Adrenal gland (tissue), 12 donors: ENCODE measurements around the gene DNAH12. TPM values are rescaled to one million over a fixed set of nuclear protein-coding genes. Genes with fewer than 3 reads are reported as not detected.
A peak's percentile ranks its signal among the peaks of the same experiment; 100 is the strongest.

Source experiments
- DNase-seq, 7 donors: peaks; one replicate each; pipeline ENCODE4 v3.0.0-alpha.2; 2019 to 2020
- H3K27ac ChIP-seq, 5 donors: fragments of 200-600 bp; sonication (generic) in 4 of 5; 1 replicate in 3 of 5; 2 replicates in 2 of 5; pipeline versions ENCODE4 v1.5.1 to v1.8.0; 2016 to 2020; ENCODE audit warnings: mild to moderate bottlenecking in 1 of 5
- H3K27me3 ChIP-seq: fragments of 200-600 bp; 2 replicates; pipeline ENCODE4 v1.8.0; 2021
- H3K36me3 ChIP-seq, 2 donors: fragments of 200-600 bp; replicated peaks in 1 of 2; 1 replicate in 1 of 2; 2 replicates in 1 of 2; pipeline versions ENCODE4 v1.5.1 to v1.8.0; 2018 to 2022
- H3K4me1 ChIP-seq, 2 donors: fragments of 200-600 bp; replicated peaks in 1 of 2; 1 replicate in 1 of 2; 2 replicates in 1 of 2; pipeline versions ENCODE4 v1.5.1 to v1.8.0; 2018 to 2021
- H3K4me3 ChIP-seq, 4 donors: fragments of 200-600 bp; sonication (generic) in 3 of 4; one replicate each; pipeline ENCODE4 v1.5.1; 2016 to 2018
- H3K9me3 ChIP-seq, 3 donors: fragments of 200-600 bp; sonication (generic) in 1 of 3; replicated peaks in 1 of 3; 1 replicate in 2 of 3; 2 replicates in 1 of 3; pipeline versions ENCODE4 v1.5.1 to v1.8.0; 2016 to 2021
- POLR2A ChIP-seq, 2 donors: fragments of 450-650 bp; IDR thresholded peaks; one replicate each; pipeline ENCODE4 v1.6.1; 2017; ENCODE audit warnings: antibody characterized with exemption in 2 of 2, mild to moderate bottlenecking in 2 of 2, moderate library complexity in 1 of 2
- WGBS, 4 donors: extraction: QIAGEN DNeasy Blood & Tissue Kit in 2 of 4; methylation state at CpG; one replicate each; pipeline versions ENCODE4 v1.1.5 to v1.1.7; 2013 to 2017; 5-methylcytosine and 5-hydroxymethylcytosine counted together
- intact Hi-C, 2 donors: fragments of 100-400 bp; cut with DNase I; formaldehyde crosslinking; loops; one replicate each; pipeline versions ENCODE4 v1.14.1 to v1.15.0; 2022 to 2023
- polyA plus RNA-seq, 3 donors: library from polyadenylated mRNA; stranded (reverse); fragments of 200-250 nt in 2 of 3; fragments of 350-450 nt in 1 of 3; fragmentation: Illumina TruSeq in 1 of 3; extraction: RNeasy Lipid Tissue Mini Kit (QIAGEN cat#74804) in 1 of 3; gene quantifications; one replicate each; pipeline ENCODE4 v1.2.3, GENCODE V29; 2013 to 2014
- small RNA-seq, 2 donors: library from RNA; depleted of rRNA; stranded (forward); fragments of <200 nt; gene quantifications; one replicate each; pipeline ENCODE3, GENCODE V24; 2016
- total RNA-seq, 9 donors: library from RNA; depleted of rRNA in 4 of 9; stranded (reverse); fragments of >200 nt in 4 of 9; fragments of 120-200 nt in 1 of 9; fragmentation: NEBNext Ultra II Directional in 1 of 9; extraction: Animal tissue kit (Norgen Biotek cat#: 25700) in 1 of 9; gene quantifications; one replicate each; pipeline versions ENCODE4 v1.1.0 to v1.2.4, GENCODE V29; 2013 to 2023
- TF ChIP-seq, protein P1 (sequence below), 6 experiments: fragments of 450-650 bp in 4 of 6; fragments of 200-600 bp in 2 of 6; sonication (generic) in 1 of 6; IDR thresholded peaks; 1 replicate in 5 of 6; 2 replicates in 1 of 6; pipeline versions ENCODE4 v1.5.1 to v1.8.0; 2016 to 2021; ENCODE audit warnings: antibody characterized with exemption in 6 of 6, mild to moderate bottlenecking in 2 of 6, moderate library complexity in 1 of 6
- donor health status: healthy with polysubstance abuse.
- donor health status: Bipolar disorder and iron deficiency.
- donor health status: DM: yes; HTN: yes; CAD: no.
- donor health status: DM: no; HTN: no; CAD: no.
- donor health status: DM: no; HTN: no; CAD: no.
- donor health status: DM: yes; HTN: yes; CAD: no.

DNAH12 gene
- total and polyA plus RNA-seq, 12 donors, result 0.16 to 1.8 (median 0.58) TPM

DNA sequence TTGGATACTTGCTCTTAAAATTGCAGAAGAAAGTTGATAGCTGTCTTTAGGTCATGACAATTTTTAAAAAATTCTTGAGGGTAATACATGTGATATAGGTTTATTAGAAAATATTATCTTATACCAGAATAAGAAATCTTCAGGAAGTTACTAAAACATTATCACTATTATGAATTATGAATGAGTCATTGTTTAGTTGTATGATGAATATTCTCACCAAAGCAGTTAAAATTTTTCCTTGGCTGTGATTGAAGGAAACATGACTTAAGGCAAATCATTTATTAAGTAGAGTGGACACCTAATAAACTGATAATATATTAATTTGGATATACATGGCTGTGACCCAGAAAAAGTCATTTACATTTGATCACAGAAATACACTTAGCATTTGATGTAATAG is 286.5 kb downstream of the DNAH12 start:
- Histone ChIP-seq H3K36me3 (peaks cover 0 to 56% of the 10 kb centered on the region in 2 donors), H3K4me3 (no peak overlapping the region), H3K9me3 (no peaks in the 10 kb centered on the region), H3K27me3 (no peaks in the 10 kb centered on the region), H3K4me1 (peaks cover 0 to 3% of the 10 kb centered on the region in 2 donors), H3K27ac (no peak overlapping the region)
- TF ChIP-seq, protein P1, sequence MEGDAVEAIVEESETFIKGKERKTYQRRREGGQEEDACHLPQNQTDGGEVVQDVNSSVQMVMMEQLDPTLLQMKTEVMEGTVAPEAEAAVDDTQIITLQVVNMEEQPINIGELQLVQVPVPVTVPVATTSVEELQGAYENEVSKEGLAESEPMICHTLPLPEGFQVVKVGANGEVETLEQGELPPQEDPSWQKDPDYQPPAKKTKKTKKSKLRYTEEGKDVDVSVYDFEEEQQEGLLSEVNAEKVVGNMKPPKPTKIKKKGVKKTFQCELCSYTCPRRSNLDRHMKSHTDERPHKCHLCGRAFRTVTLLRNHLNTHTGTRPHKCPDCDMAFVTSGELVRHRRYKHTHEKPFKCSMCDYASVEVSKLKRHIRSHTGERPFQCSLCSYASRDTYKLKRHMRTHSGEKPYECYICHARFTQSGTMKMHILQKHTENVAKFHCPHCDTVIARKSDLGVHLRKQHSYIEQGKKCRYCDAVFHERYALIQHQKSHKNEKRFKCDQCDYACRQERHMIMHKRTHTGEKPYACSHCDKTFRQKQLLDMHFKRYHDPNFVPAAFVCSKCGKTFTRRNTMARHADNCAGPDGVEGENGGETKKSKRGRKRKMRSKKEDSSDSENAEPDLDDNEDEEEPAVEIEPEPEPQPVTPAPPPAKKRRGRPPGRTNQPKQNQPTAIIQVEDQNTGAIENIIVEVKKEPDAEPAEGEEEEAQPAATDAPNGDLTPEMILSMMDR (IDR thresholded peaks at IDR 0.05), result no peak
- TF ChIP-seq POLR2A (IDR thresholded peaks at IDR 0.05), result no peak
- DNase-seq, result no peak
- intact Hi-C loops, result no loop called here

DNA sequence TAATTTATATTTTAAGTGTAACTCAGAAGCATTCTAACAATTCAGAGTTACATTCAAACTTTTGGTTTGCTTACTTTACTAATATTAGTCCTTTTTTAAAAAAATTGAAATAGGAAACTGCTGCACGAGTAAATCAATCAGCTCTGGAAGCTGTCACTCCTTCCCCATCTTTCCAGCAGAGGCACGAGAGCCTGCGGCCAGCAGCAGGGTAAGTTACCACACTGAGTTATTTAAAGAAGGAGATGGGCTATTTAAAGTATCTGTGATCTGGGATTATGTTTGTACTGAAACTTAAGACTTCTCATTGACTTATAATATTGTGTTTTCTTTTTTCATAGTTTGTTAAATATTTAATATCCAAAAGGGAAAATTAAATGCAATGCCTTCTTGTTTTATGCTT is 287.3 kb downstream of the DNAH12 start:
- DNase-seq, result no peak
- Histone ChIP-seq H3K4me3 (no peak overlapping the region), H3K27me3 (no peaks in the 10 kb centered on the region), H3K27ac (no peak overlapping the region), H3K9me3 (no peaks in the 10 kb centered on the region), H3K36me3 (peaks cover 0 to 53% of the 10 kb centered on the region in 2 donors), H3K4me1 (peaks cover 0 to 11% of the 10 kb centered on the region in 2 donors)
- WGBS, 4 donors, result 83 to 88% (median 85%) methylated on average over 3 of the region's 3 CpGs
- intact Hi-C loops, result no loop called here
- TF ChIP-seq, protein P1 (IDR thresholded peaks at IDR 0.05), result no peak
- no peak for TF ChIP-seq POLR2A (IDR thresholded peaks at IDR 0.05)

DNA sequence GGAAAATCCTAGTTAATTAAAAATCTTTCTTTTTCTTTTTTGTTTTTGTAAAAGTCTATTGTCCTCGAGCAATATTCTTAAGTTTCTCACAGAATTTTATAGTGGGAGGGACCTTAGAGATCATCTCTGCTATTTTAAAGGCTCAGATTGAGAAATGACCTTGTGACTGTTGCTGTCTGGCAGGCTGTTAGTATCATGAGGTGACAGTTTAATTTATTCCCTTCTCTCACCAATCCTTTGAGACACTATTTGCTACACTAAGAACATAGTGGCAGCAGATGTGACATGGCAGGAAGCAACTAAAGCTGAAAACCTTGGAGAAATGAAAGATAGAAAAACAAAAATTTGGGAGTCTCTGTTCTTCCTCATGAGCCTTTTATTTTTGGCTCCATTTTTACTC is 291.7 kb downstream of the DNAH12 start:
- Histone ChIP-seq H3K36me3 (peaks cover 0 to 21% of the 10 kb centered on the region in 2 donors), H3K27me3 (no peaks in the 10 kb centered on the region), H3K27ac (no peak overlapping the region), H3K4me3 (no peak overlapping the region), H3K9me3 (no peaks in the 10 kb centered on the region), H3K4me1 (peaks cover 0 to 13% of the 10 kb centered on the region in 2 donors)
- TF ChIP-seq POLR2A (IDR thresholded peaks at IDR 0.05), result no peak
- TF ChIP-seq, protein P1 (IDR thresholded peaks at IDR 0.05), result no peak
- WGBS, 4 donors, result 31 to 50% (median 46%) methylated on average over 1 of the region's 1 CpG
- intact Hi-C loops, result no loop called here
- DNase-seq, result peak in 1 of 7 donors; percentile 10

DNA sequence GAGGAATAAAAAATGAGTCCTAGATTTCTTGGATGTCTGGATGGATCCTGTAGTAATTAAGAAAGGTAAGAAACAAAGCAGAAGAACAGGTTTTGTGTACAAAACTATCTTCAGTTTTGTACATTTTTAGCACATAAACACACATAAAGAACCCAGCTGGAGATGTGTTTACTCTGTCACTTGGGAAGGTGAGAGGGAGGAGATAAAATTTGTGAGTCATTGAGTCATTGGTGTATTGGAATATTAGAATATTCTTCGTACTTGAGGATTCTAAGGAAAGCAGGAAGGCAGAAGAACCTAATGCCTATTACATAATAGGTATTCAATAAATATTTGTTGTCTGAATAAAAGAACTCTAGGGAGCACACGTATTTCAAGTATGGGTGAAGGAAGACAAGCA is 299.2 kb downstream of the DNAH12 start:
- DNase-seq, result no peak
- TF ChIP-seq, protein P1 (IDR thresholded peaks at IDR 0.05), result no peak
- no peak for TF ChIP-seq POLR2A (IDR thresholded peaks at IDR 0.05)
- no peak overlapping the region for H3K27ac ChIP-seq
- 86 to 93% (median 89%) methylated on average over 2 of the region's 2 CpGs for WGBS, 4 donors
- H3K4me1 ChIP-seq, result no peaks in the 10 kb centered on the region
- H3K4me3 ChIP-seq, result no peak overlapping the region
- H3K36me3 ChIP-seq, result peaks cover 0 to 63% of the 10 kb centered on the region in 2 donors
- no peaks in the 10 kb centered on the region for H3K9me3 ChIP-seq
- H3K27me3 ChIP-seq, result no peaks in the 10 kb centered on the region
- intact Hi-C loops, result no loop called here

Small RNA genes lying within 50 kb of the gene (small RNA-seq; reads per million reads assigned to genes)
- gene RF00019 (0 reads per million in 2 donors), gene RNU6-108P (0 reads per million in 2 donors), gene RNU6-1181P (0 reads per million in 2 donors), gene RNU6-483P (0 reads per million in 2 donors)

Other genes starting within 250 kb of the DNAH12 start
- gene PDE12, start 11.9 kb upstream of the DNAH12 start, total RNA-seq, result 10 to 100 TPM; 19.4 to 42.3 (median 28.5) TPM
- 10 to 100 TPM in 1 of 3 donors, 1 to 10 TPM in 2; 3.0 to 25.1 (median 3.4) TPM for gene PDE12, start 11.9 kb upstream of the DNAH12 start, polyA plus RNA-seq
- 100 to 1,000 TPM; 112 to 283 (median 169) TPM for gene ARF4, start 53.0 kb upstream of the DNAH12 start, total RNA-seq
- 100 to 1,000 TPM in 2 of 3 donors, 10 to 100 TPM in 1; 67.2 to 443 (median 147) TPM for gene ARF4, start 53.0 kb upstream of the DNAH12 start, polyA plus RNA-seq
- 10 to 100 TPM; 13.2 to 29.3 (median 24.7) TPM for gene DENND6A, start 148.7 kb upstream of the DNAH12 start, total RNA-seq
- 10 to 100 TPM in 1 of 3 donors, 1 to 10 TPM in 2; 7.8 to 13.7 (median 10.0) TPM for gene DENND6A, start 148.7 kb upstream of the DNAH12 start, polyA plus RNA-seq
- gene SLMAP, start 212.0 kb upstream of the DNAH12 start, total RNA-seq, result 100 to 1,000 TPM in 5 of 9 donors, 10 to 100 TPM in 4; 56.4 to 134 (median 101) TPM
- gene SLMAP, start 212.0 kb upstream of the DNAH12 start, polyA plus RNA-seq, result 10 to 100 TPM; 18.9 to 68.6 (median 23.0) TPM